GM13976 (cell line): ENCODE measurements around the gene NOTCH2.

ENCODE experiments used
- DNase-seq: peaks from one replicate; pipeline ENCODE4 v3.0.0; 2012; ENCODE audit warnings: low spot score
- CTCF ChIP-seq: IDR thresholded peaks from 2 replicates; pipeline ENCODE4 v1.5.1; 2012; ENCODE audit warnings: borderline replicate concordance, mild to moderate bottlenecking; ENCODE audit not compliant: insufficient read depth; ENCODE audit errors: extremely low read depth, missing control alignments, control extremely low read depth
- in situ Hi-C: fragments of 300-500 bp; cut with MboI; formaldehyde crosslinking; loops from one replicate; pipeline ENCODE4 v1.12.0; 2022; ENCODE audit warnings: low sequenced_read_pairs, mixed read lengths, inconsistent platforms; ENCODE audit not compliant: unreplicated experiment

Gene NOTCH2

GRCh38 chr1:119940697-119941096 lies 128.8 kb downstream of the NOTCH2 start:
- in situ Hi-C loops, result no loop called here
- no peak for DNase-seq
- TF ChIP-seq CTCF, result no peak

GRCh38 chr1:119937198-119937597 lies 132.3 kb downstream of the NOTCH2 start:
- in situ Hi-C loops, result loop anchor here (10.0 kb wide), 1 partner anchor 48 kb away; no protein-coding TSS in a partner anchor
- no peak for TF ChIP-seq CTCF
- no peak for DNase-seq

GRCh38 chr1:119935915-119936314 lies 133.5 kb downstream of the NOTCH2 start:
- TF ChIP-seq CTCF, result no peak
- in situ Hi-C loops, result loop anchor here (10.0 kb wide), 1 partner anchor 49 kb away; no protein-coding TSS in a partner anchor
- DNase-seq, result no peak

- no peak for TF ChIP-seq CTCF
- in situ Hi-C loops, result loop anchor here (10.0 kb wide), 1 partner anchor 49 kb away; no protein-coding TSS in a partner anchor
- no peak for DNase-seq
These were observed 134.1 kb downstream of the NOTCH2 start for GRCh38 chr1:119935373-119935772.

GRCh38 chr1:119933397-119933796 lies 136.1 kb downstream of the NOTCH2 start:
- in situ Hi-C loops, result loop anchor here (10.0 kb wide), 1 partner anchor 51 kb away; no protein-coding TSS in a partner anchor
- no peak for TF ChIP-seq CTCF
- no peak for DNase-seq

GRCh38 chr1:119929643-119930315 lies 139.7 kb downstream of the NOTCH2 start:
- no peak for DNase-seq
- in situ Hi-C loops, result loop anchor here (10.0 kb wide), 1 partner anchor 55 kb away; no protein-coding TSS in a partner anchor
- no peak for TF ChIP-seq CTCF
